MM.1S (cell line): ENCODE results near the gene CUTA.
"Not testable (repeated sequence)": the region's sequence is repeated elsewhere in the genome, so short reads cannot be mapped to it uniquely, and the experiment has no call there.

ENCODE experiments used
- DNase-seq: peaks from one replicate; pipeline ENCODE4 v3.0.0-alpha.2; 2015
- H2AFZ ChIP-seq: fragments of 300-600 bp; sonication (generic); 2 replicates; pipeline ENCODE4 v1.6.0; 2016; ENCODE audit warnings: antibody characterized with exemption, low read length
- H3F3A ChIP-seq: fragments of 300-600 bp; sonication (generic); 2 replicates; pipeline ENCODE4 v1.6.1; 2016; ENCODE audit warnings: mild to moderate bottlenecking, antibody characterized with exemption, low read length, moderate library complexity, mixed read lengths; ENCODE audit not compliant: insufficient read depth
- H3K27ac ChIP-seq: fragments of 300-600 bp; sonication (generic); 2 replicates; pipeline ENCODE4 v1.5.1; 2016; ENCODE audit warnings: mild to moderate bottlenecking, low read length
- H3K27me3 ChIP-seq: fragments of 300-600 bp; sonication (generic); replicated peaks from 2 replicates; pipeline ENCODE4 v1.6.0; 2016; ENCODE audit warnings: low read length; ENCODE audit not compliant: insufficient read depth
- H3K36me3 ChIP-seq: fragments of 300-600 bp; sonication (generic); replicated peaks from 2 replicates; pipeline ENCODE4 v1.6.1; 2016; ENCODE audit warnings: mild to moderate bottlenecking, low read length, mixed read lengths; ENCODE audit not compliant: insufficient read depth
- H3K4me1 ChIP-seq: fragments of 300-600 bp; sonication (generic); 2 replicates; pipeline ENCODE4 v1.6.1; 2016; ENCODE audit warnings: low read length, mixed read lengths
- H3K4me2 ChIP-seq: fragments of 300-600 bp; sonication (generic); 2 replicates; pipeline ENCODE4 v1.6.0; 2016; ENCODE audit warnings: low read depth, low read length
- H3K4me3 ChIP-seq: fragments of 300-600 bp; sonication (generic); 2 replicates; pipeline ENCODE4 v1.5.1; 2016; ENCODE audit warnings: low read length, mixed read lengths
- H3K79me2 ChIP-seq: fragments of 300-600 bp; sonication (generic); 2 replicates; pipeline ENCODE4 v1.6.1; 2016; ENCODE audit warnings: mixed run types, low read length, mixed read lengths
- H3K9ac ChIP-seq: fragments of 300-600 bp; sonication (generic); 2 replicates; pipeline ENCODE4 v1.6.1; 2016; ENCODE audit warnings: low read length, mixed read lengths
- H3K9me2 ChIP-seq: fragments of 300-600 bp; sonication (generic); replicated peaks from 2 replicates; pipeline ENCODE4 v1.6.1; 2016; ENCODE audit warnings: mild to moderate bottlenecking, low read length, mixed read lengths; ENCODE audit not compliant: insufficient read depth
- H3K9me3 ChIP-seq: fragments of 300-600 bp; sonication (generic); replicated peaks from 2 replicates; pipeline ENCODE4 v1.6.1; 2016; ENCODE audit warnings: mild to moderate bottlenecking, low read length, mixed read lengths; ENCODE audit not compliant: insufficient read depth
- H4K20me1 ChIP-seq: fragments of 300-600 bp; sonication (generic); 2 replicates; pipeline ENCODE4 v1.6.1; 2016; ENCODE audit warnings: mild to moderate bottlenecking, low read length, moderate library complexity, mixed read lengths; ENCODE audit not compliant: insufficient read depth
- EZH2 ChIP-seq: fragments of 300-600 bp; sonication (generic); optimal IDR thresholded peaks from 2 replicates; pipeline ENCODE3; 2017; ENCODE audit warnings: low read depth, mild to moderate bottlenecking, antibody characterized with exemption, low read length, mixed read lengths
- EZH2phosphoT487 ChIP-seq: fragments of 300-600 bp; sonication (generic); IDR thresholded peaks from 2 replicates; pipeline ENCODE4 v1.6.1; 2018; ENCODE audit warnings: antibody characterized with exemption, low read length
- TF ChIP-seq, protein P1 (sequence below): fragments of 300-600 bp; sonication (generic); IDR thresholded peaks from 2 replicates; pipeline ENCODE4 v1.5.1; 2016; ENCODE audit warnings: antibody characterized with exemption, low read length, mixed read lengths

CUTA gene

DNA sequence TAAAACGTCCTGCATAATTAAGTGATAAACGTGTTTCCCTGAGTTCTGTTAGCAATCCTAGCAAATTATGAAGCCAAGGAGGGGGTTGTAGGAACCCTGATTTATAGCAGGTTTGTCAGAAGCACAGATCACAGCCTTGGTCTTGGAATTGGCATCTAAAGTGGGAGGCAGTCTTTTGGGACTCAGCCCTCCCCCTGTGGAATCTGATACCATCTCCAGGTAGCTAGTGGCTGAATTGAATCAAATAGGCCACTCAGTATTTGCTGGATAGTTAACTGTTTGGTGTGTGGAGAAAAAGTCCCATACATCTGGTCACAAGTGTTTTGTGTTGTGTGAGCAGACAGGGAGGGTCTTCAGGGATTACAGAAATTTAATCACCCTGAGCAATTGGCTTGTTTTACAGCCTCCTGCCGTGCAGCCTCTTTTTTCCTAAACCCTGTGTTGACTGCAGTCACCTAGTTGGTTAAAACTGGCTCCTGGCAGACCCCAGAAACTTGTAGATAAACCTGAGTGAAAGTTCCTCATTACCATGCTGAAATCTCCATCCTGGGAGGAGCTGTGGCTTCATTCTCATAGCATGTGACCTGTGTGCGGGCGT, 45.3 kb downstream of the CUTA start:
- no peaks in the 10 kb centered on the region for H4K20me1 ChIP-seq

DNA sequence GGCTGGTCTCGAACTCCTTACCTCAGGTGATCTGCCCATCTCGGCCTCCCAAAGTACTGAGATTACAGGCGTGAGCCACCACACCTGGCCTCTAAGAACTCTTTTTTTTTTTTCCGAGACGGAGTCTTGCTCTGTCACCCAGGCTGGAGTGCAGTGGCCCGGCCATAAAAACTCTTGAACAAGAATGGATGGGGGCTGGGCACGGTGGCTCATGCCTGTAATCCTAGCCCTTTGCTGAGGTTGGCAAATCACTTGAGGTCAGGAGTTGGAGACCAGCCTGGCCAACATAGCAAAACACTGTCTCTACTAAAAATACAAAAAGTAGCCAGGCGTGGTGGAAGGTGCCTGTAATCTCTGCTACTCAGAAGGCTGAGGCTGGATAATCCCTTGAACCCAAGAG, 46.0 kb downstream of the CUTA start:
- H4K20me1 ChIP-seq, H3K27me3 ChIP-seq, H3F3A ChIP-seq, H3K36me3 ChIP-seq, H3K4me3 ChIP-seq, H3K79me2 ChIP-seq, H3K9me2 ChIP-seq, H3K4me2 ChIP-seq, H3K4me1 ChIP-seq, H2AFZ ChIP-seq, H3K9ac ChIP-seq, H3K9me3 ChIP-seq, H3K27ac ChIP-seq, DNase-seq: not testable (repeated sequence)

More for the DNA sequence above, 45.3 kb downstream of the CUTA start:
- no peak overlapping the region for H2AFZ ChIP-seq
- no peak overlapping the region for H3K4me2 ChIP-seq
- no peaks in the 10 kb centered on the region for H3K9me2 ChIP-seq
- H3K9ac ChIP-seq = no peak overlapping the region
- H3K4me3 ChIP-seq = no peak overlapping the region
- no peaks in the 10 kb centered on the region for H3K27me3 ChIP-seq
- no peak overlapping the region for H3K27ac ChIP-seq
- no peaks in the 10 kb centered on the region for H3F3A ChIP-seq
- no peaks in the 10 kb centered on the region for H3K79me2 ChIP-seq
- no peak for DNase-seq
- no peaks in the 10 kb centered on the region for H3K36me3 ChIP-seq
- TF ChIP-seq EZH2phosphoT487 (no peak), EZH2 (no peak)
- TF ChIP-seq, protein P1, sequence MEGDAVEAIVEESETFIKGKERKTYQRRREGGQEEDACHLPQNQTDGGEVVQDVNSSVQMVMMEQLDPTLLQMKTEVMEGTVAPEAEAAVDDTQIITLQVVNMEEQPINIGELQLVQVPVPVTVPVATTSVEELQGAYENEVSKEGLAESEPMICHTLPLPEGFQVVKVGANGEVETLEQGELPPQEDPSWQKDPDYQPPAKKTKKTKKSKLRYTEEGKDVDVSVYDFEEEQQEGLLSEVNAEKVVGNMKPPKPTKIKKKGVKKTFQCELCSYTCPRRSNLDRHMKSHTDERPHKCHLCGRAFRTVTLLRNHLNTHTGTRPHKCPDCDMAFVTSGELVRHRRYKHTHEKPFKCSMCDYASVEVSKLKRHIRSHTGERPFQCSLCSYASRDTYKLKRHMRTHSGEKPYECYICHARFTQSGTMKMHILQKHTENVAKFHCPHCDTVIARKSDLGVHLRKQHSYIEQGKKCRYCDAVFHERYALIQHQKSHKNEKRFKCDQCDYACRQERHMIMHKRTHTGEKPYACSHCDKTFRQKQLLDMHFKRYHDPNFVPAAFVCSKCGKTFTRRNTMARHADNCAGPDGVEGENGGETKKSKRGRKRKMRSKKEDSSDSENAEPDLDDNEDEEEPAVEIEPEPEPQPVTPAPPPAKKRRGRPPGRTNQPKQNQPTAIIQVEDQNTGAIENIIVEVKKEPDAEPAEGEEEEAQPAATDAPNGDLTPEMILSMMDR = no peak
- no peaks in the 10 kb centered on the region for H3K4me1 ChIP-seq
- no peaks in the 10 kb centered on the region for H3K9me3 ChIP-seq

DNA sequence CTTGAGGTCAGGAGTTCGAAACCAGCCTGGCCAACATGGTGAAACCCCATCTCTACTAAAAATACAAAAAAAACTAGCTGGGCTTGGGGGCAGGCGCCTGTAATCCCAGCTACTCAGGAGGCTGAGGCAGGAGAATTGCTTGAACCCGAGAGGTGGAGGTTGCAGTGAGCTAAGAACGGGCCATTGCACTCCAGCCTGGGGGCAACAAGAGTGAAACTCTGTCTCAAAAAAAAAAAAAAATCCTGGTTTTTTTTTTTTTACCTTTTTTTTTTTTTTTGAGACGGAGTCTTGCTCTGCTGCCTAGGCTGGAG, 50.2 kb downstream of the CUTA start:
- H3K4me3 ChIP-seq, H2AFZ ChIP-seq, DNase-seq, H4K20me1 ChIP-seq, H3K27ac ChIP-seq, H3K27me3 ChIP-seq, H3K9me3 ChIP-seq, H3K9me2 ChIP-seq, H3K79me2 ChIP-seq, H3K4me2 ChIP-seq, H3K9ac ChIP-seq, H3F3A ChIP-seq, H3K36me3 ChIP-seq, H3K4me1 ChIP-seq: not testable (repeated sequence)

DNA sequence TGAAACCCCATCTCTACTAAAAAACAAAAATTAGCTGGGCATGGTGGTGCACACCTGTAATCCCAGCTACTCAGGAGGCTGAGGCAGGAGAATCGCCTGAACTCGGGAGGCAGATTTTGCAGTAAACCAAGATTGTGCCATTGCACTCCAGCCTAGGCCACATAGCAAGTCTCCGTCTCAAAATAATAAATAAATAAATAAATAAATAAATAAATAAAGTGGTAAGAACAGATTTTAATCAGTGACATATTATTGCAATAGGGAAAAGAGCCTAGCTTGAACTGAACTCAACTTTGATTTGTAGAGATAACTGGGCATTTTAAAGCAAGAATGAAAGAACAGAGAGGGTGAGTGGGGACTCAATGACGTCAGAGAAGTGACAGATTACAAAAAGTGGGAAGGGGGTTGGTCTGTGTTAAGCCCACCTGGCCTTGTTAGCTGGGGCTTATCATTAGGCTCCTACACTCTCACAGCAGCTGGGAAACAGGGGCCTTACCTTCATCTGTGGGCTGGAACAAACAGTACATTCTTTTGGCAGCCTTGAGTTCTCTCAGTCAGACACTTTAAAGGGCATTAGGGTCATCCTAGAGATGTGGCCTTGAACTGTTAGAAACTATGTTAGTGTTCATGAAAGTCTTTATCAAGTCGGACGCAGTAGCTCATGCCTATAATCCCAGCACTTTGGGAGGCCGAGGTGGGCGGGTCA, 50.7 kb downstream of the CUTA start:
- Histone ChIP-seq H3K4me1 (no peaks in the 10 kb centered on the region), H3K9ac (no peak overlapping the region), H3K9me2 (no peaks in the 10 kb centered on the region), H3K27ac (no peak overlapping the region), H3F3A (no peaks in the 10 kb centered on the region), H3K36me3 (no peaks in the 10 kb centered on the region), H3K27me3 (no peaks in the 10 kb centered on the region), H2AFZ (no peak overlapping the region), H3K4me2 (no peak overlapping the region), H3K9me3 (no peaks in the 10 kb centered on the region), H3K79me2 (no peaks in the 10 kb centered on the region), H4K20me1 (no peaks in the 10 kb centered on the region), H3K4me3 (no peak overlapping the region)
- TF ChIP-seq EZH2phosphoT487 (no peak), EZH2 (no peak)
- TF ChIP-seq, protein P1 = no peak
- no peak for DNase-seq
